Activated naive CD4-positive, alpha-beta T cell treated with anti-CD3 and anti-CD28 coated beads, Interleukin-2, amount 10 ng/mL, durations not matched to agents 7 days and 5 days (primary cell): ENCODE data around the gene GRIN1.

Experiments used
- CTCF ChIA-PET: fragments of 350-600 bp; sonication (Branson Sonifier 250); formaldehyde crosslinking; loops from one replicate; lab custom pipeline; 2021; ENCODE audit warnings: antibody characterized with exemption; lab: Charles Lee
- DNase-seq: peaks from one replicate; pipeline ENCODE4 v3.0.0-alpha.2; 2020
- H3K27ac Mint-ChIP-seq: one replicate; pipeline ENCODE4 v1.8.0; 2021; ENCODE audit warnings: mild to moderate bottlenecking, moderate library complexity, mixed read lengths
- H3K27me3 Mint-ChIP-seq: one replicate; pipeline ENCODE4 v1.8.0; 2021; ENCODE audit warnings: mild to moderate bottlenecking, mixed read lengths
- H3K36me3 Mint-ChIP-seq: one replicate; pipeline ENCODE4 v1.8.0; 2021; ENCODE audit warnings: mixed read lengths
- H3K4me1 Mint-ChIP-seq: one replicate; pipeline ENCODE4 v1.8.0; 2021; ENCODE audit warnings: mixed read lengths
- H3K4me3 Mint-ChIP-seq: one replicate; pipeline ENCODE4 v1.8.0; 2021; ENCODE audit warnings: mild to moderate bottlenecking, moderate library complexity, mixed read lengths
- H3K9me3 Mint-ChIP-seq: one replicate; pipeline ENCODE4 v1.8.0; 2021; ENCODE audit warnings: mixed read lengths

The GRIN1 gene

GRCh38 chr9:137166380-137167229, 27.7 kb downstream of the GRIN1 start:
- Mint-ChIP-seq H3K4me3 (no peak overlapping the region), H3K27me3 (peaks cover 96% of the 10 kb centered on the region), H3K4me1 (peaks cover 2% of the 10 kb centered on the region), H3K36me3 (no peaks in the 10 kb centered on the region), H3K27ac (no peak overlapping the region), H3K9me3 (no peaks in the 10 kb centered on the region)
- no peak for DNase-seq
- CTCF ChIA-PET: no interaction called here

GRCh38 chr9:137167277-137167746, 28.4 kb downstream of the GRIN1 start:
- no peak for DNase-seq
- no peaks in the 10 kb centered on the region for H3K9me3 Mint-ChIP-seq
- H3K4me3 Mint-ChIP-seq: no peak overlapping the region
- peaks cover 2% of the 10 kb centered on the region for H3K4me1 Mint-ChIP-seq
- no peak overlapping the region for H3K27ac Mint-ChIP-seq
- no peaks in the 10 kb centered on the region for H3K36me3 Mint-ChIP-seq
- peaks cover 96% of the 10 kb centered on the region for H3K27me3 Mint-ChIP-seq
- CTCF ChIA-PET: no interaction called here

DNA sequence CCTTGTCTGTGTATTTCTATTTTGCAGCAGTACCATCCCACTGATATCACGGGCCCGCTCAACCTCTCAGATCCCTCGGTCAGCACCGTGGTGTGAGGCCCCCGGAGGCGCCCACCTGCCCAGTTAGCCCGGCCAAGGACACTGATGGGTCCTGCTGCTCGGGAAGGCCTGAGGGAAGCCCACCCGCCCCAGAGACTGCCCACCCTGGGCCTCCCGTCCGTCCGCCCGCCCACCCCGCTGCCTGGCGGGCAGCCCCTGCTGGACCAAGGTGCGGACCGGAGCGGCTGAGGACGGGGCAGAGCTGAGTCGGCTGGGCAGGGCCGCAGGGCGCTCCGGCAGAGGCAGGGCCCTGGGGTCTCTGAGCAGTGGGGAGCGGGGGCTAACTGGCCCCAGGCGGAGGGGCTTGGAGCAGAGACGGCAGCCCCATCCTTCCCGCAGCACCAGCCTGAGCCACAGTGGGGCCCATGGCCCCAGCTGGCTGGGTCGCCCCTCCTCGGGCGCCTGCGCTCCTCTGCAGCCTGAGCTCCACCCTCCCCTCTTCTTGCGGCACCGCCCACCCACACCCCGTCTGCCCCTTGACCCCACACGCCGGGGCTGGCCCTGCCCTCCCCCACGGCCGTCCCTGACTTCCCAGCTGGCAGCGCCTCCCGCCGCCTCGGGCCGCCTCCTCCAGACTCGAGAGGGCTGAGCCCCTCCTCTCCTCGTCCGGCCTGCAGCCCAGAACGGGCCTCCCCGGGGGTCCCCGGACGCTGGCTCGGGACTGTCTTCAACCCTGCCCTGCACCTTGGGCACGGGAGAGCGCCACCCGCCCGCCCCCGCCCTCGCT, 29.0 kb downstream of the GRIN1 start:
- Mint-ChIP-seq H3K36me3 (no peaks in the 10 kb centered on the region), H3K9me3 (no peaks in the 10 kb centered on the region), H3K27ac (no peak overlapping the region), H3K27me3 (peaks cover 96% of the 10 kb centered on the region), H3K4me1 (peaks cover 2% of the 10 kb centered on the region), H3K4me3 (no peak overlapping the region)
- no peak for DNase-seq
- CTCF ChIA-PET: no interaction called here

DNA sequence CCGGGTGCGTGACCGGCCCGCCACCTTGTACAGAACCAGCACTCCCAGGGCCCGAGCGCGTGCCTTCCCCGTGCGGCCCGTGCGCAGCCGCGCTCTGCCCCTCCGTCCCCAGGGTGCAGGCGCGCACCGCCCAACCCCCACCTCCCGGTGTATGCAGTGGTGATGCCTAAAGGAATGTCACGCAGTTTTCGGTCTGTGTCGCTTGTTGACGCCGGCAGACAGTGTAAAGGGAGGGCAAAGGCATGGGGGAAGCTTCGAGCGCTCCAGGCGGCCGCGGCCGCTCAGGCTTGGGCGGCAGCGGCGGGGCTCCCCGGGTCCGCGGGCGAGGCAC, 29.6 kb downstream of the GRIN1 start:
- H3K9me3 Mint-ChIP-seq: no peaks in the 10 kb centered on the region
- no peak for DNase-seq
- CTCF ChIA-PET: interaction anchor here (1.2 kb wide), 1 partner anchor 11 kb away, joined by 3 read pairs; no protein-coding TSS in a partner anchor
- H3K36me3 Mint-ChIP-seq: no peaks in the 10 kb centered on the region
- H3K4me3 Mint-ChIP-seq: no peak overlapping the region
- no peak overlapping the region for H3K27ac Mint-ChIP-seq
- peaks cover 4% of the 10 kb centered on the region for H3K4me1 Mint-ChIP-seq
- H3K27me3 Mint-ChIP-seq: peaks cover 96% of the 10 kb centered on the region

GRCh38 chr9:137168904-137169856, 30.2 kb downstream of the GRIN1 start:
- no peak overlapping the region for H3K27ac Mint-ChIP-seq
- H3K9me3 Mint-ChIP-seq: no peaks in the 10 kb centered on the region
- peak; percentile 30 for DNase-seq
- peak overlapping the region; percentile 60 for H3K4me3 Mint-ChIP-seq
- peaks cover 4% of the 10 kb centered on the region for H3K4me1 Mint-ChIP-seq
- H3K27me3 Mint-ChIP-seq: peaks cover 98% of the 10 kb centered on the region
- no peaks in the 10 kb centered on the region for H3K36me3 Mint-ChIP-seq
- CTCF ChIA-PET: interaction anchor here (1.2 kb wide), 1 partner anchor 11 kb away, joined by 3 read pairs; no protein-coding TSS in a partner anchor

- Mint-ChIP-seq H3K4me1 (peaks cover 4% of the 10 kb centered on the region), H3K9me3 (no peaks in the 10 kb centered on the region), H3K27ac (no peak within 1 kb of the TSS), H3K4me3 (peak within 1 kb of the TSS; percentile 60), H3K27me3 (peaks cover 98% of the 10 kb centered on the region), H3K36me3 (no peaks in the 10 kb centered on the region)
- no peak for DNase-seq
- CTCF ChIA-PET: interaction anchor here (1.0 to 1.2 kb wide), 2 partner anchors 12 to 123 kb away, joined by 3 read pairs; no protein-coding TSS in a partner anchor
Measured at GRCh38 chr9:137169896-137170358, 31.0 kb downstream of the GRIN1 start, which contains the start of gene LRRC26. Gene LRRC26, minus strand, starts transcription at chr9:137170051. Its CDS starts 108 bp downstream, at chr9:137169943.

DNA sequence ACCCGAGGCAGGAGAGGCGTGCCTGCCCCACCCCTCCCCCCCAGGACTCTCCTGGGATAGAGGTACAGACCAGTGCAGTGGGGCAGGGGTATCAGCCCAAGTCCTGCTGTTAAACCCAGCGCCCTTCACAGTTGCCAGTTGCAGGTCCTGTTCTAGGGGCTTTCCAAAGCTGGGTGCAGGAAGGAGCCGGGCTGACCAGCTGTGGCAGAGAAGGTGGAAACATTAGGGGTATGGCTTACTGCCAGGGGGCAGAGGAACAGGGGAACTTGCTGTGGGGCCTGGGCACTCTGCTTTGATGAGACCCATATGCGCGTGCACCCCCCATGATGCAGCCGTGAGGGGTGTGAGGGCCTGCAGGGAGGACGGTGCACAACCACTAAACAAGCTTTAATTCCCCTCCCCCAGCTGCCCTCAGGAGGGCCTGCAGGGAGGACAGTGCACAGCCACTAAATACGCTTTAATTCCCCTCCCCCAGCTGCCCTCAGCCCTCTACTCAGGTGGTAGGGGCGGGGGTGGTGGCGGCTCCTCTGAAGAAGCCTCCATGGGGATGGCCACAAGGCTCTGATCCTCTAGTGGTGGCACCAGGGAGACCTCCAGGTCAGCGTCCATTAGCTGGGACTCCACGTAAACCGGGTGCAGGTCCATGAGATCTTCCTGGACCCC, 31.7 kb downstream of the GRIN1 start:
- Mint-ChIP-seq H3K4me1 (peaks cover 4% of the 10 kb centered on the region), H3K9me3 (no peaks in the 10 kb centered on the region), H3K27me3 (peaks cover 98% of the 10 kb centered on the region), H3K4me3 (no peak overlapping the region), H3K36me3 (no peaks in the 10 kb centered on the region), H3K27ac (no peak overlapping the region)
- CTCF ChIA-PET: interaction anchor here (1.0 kb wide), 1 partner anchor 124 kb away, joined by 3 read pairs; no protein-coding TSS in a partner anchor
- DNase-seq: no peak

DNA sequence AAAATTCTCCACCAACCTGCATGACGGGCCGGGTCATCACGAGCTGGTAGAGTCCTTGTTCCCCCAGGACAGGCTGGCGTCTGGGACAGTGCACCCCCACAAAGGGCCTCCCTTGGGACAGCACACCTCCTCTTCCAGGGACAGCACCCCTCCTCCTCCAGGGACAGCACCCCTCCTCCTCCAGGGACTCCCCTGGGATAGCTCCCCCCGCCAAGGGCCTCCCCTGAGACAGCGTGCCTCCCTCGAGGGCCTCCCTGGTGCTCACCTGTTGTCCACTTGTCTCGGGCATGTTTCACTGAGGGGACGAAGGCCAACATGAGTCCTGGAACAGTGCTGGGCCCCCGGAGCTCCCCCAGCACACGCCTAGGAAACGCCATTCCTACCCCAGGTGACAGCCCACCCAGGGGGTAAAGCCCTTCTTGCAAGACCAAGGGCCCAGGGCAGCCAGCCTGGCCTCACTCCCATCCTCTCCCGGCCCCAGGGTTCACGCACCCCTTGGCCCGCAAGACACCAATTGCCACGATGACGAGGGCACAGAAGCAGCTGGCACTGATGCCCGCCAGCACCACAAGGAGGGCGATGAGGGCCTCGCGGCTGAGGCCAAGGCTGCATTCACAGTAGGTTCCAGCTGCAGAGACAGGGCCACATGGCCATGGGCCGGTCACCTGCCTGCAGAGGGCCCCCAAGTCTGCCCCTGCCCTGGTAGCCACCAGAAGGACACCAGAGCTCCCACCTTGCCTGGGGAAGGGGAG, 32.4 kb downstream of the GRIN1 start:
- no peaks in the 10 kb centered on the region for H3K9me3 Mint-ChIP-seq
- H3K27me3 Mint-ChIP-seq: peaks cover 98% of the 10 kb centered on the region
- no peak overlapping the region for H3K27ac Mint-ChIP-seq
- CTCF ChIA-PET: interaction anchor here (1.0 kb wide), 1 partner anchor 125 kb away, joined by 3 read pairs; no protein-coding TSS in a partner anchor
- no peak for DNase-seq
- peaks cover 4% of the 10 kb centered on the region for H3K4me1 Mint-ChIP-seq
- H3K36me3 Mint-ChIP-seq: no peaks in the 10 kb centered on the region
- H3K4me3 Mint-ChIP-seq: no peak overlapping the region

DNA sequence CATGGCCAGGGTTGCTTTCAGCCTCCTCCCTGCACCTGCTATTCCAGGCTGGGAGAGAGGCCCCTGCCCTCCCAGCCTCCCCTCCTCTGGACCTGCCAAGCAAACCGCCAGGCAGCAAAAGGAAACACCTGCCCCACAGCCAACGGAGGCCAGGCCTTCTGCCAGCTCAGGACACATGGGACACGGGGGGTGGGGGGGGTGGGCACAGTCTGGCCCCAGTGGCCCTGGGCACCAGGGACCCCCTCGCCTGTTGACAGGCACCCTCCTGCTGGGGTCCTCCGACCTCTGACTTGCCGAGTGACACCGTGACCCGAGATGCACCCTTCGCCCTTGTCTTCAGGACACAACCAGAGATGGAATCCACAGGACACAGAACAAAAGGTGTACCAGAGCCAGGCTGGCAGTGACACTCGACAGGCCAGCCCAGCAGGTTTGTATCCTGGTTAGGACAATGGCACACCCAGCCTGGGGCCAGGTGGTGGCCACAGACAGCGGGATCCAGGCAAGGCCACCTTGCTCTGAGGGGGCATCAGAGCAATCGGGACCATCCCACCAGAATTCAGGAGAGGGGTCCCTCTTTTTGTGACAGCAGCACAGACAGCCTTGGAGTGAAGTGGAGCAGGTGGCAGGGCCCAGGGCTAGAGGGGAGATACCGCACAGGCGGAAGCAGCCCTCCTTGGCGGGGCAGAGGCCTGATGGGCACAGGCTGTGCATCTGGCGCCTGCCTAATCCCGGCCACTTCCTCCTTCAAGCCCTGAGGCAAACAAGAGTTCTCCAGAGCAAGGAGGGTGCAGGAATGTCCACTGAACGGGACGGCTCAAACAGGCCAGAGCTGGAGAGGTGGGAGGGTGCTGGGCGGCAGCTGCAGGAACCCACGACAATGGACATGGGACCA, 34.2 kb downstream of the GRIN1 start:
- no peak for DNase-seq
- Mint-ChIP-seq H3K27ac (no peak overlapping the region), H3K27me3 (peaks cover 80% of the 10 kb centered on the region), H3K9me3 (no peaks in the 10 kb centered on the region), H3K4me1 (peaks cover 4% of the 10 kb centered on the region), H3K4me3 (no peak overlapping the region), H3K36me3 (no peaks in the 10 kb centered on the region)
- CTCF ChIA-PET: interaction anchor here (0.8 kb wide), 1 partner anchor 143 kb away, joined by 3 read pairs; no protein-coding TSS in a partner anchor

DNA sequence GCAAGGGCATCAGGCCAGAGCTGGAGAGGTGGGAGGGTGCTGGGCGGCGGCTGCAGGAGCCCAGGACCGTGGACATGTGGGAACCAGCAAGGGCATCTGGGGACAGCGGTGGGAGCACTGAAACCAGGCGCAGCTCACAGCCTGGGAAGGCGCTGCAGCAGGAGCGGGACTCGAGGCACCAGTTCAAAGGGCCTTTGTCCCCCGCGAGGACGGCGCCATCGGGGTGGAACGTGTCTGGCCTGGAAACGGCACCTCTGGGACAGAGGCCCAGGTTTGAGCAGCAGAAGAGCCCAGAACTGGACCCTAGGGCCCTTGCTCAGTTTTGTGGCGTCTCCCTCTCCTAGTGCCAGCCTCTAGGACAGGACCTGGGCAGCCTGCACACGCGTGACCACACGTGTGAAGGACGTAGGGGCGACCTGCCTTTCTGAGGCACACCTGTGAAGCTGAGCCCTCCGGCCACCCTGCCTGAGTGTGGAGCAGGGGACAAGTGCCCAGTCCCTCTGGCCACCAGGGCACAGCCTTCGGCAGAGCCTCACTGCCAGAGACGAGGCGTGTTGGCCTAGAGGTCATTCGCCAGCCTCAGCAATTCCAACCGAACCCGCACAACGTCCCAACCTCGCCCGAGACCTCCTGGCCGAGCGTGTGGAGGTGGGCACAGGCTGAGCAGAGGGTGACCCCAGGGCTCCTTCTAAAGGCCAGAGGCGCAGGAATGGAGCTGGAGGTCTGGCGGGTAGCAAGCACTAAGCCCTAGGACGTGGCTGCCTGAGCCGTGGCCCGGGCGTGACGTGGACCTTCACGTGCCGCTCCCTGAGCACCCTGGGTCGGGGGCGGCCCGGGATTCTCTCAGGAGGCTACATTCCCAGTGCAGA, 35.1 kb downstream of the GRIN1 start:
- no peak overlapping the region for H3K27ac Mint-ChIP-seq
- H3K4me3 Mint-ChIP-seq: no peak overlapping the region
- H3K9me3 Mint-ChIP-seq: no peaks in the 10 kb centered on the region
- H3K27me3 Mint-ChIP-seq: peaks cover 71% of the 10 kb centered on the region
- peaks cover 2% of the 10 kb centered on the region for H3K4me1 Mint-ChIP-seq
- no peaks in the 10 kb centered on the region for H3K36me3 Mint-ChIP-seq
- CTCF ChIA-PET: interaction anchor here (0.8 to 1.5 kb wide), 2 partner anchors 53 to 144 kb away, joined by 3 to 4 read pairs; partner anchors contain the start of gene RNF224
- no peak for DNase-seq
